Nephron (organoid): ENCODE results near the gene PLXND1.

Experiments used
- H3K27ac Mint-ChIP-seq, 3 experiments: 2 replicates each; pipeline ENCODE4 v1.8.0; 2020; ENCODE audit warnings: mixed read lengths in 3 of 3, mild to moderate bottlenecking in 2 of 3, moderate library complexity in 1 of 3
- H3K27me3 Mint-ChIP-seq: 2 replicates; pipeline ENCODE4 v1.8.0; 2021; ENCODE audit warnings: low read depth, mild to moderate bottlenecking, moderate library complexity, mixed read lengths
- H3K36me3 Mint-ChIP-seq: 2 replicates; pipeline ENCODE4 v1.8.0; 2020; ENCODE audit warnings: low read depth, mixed read lengths
- H3K4me1 Mint-ChIP-seq: 2 replicates; pipeline ENCODE4 v1.8.0; 2020; ENCODE audit warnings: mixed read lengths
- H3K4me3 Mint-ChIP-seq, 3 experiments: 2 replicates each; pipeline ENCODE4 v1.8.0; 2020; ENCODE audit warnings: mild to moderate bottlenecking in 3 of 3, mixed read lengths in 3 of 3, moderate library complexity in 2 of 3
- H3K9me3 Mint-ChIP-seq: 2 replicates; pipeline ENCODE4 v1.8.0; 2020; ENCODE audit warnings: mixed read lengths
- CTCF ChIP-seq, 3 experiments: fragments of 200-600 bp; sonication (generic); IDR thresholded peaks; one replicate each; pipeline ENCODE4 v1.5.0; 2021; ENCODE audit warnings: antibody characterized with exemption in 3 of 3; ENCODE audit not compliant: unreplicated experiment in 3 of 3

The PLXND1 gene

GRCh38 chr3:129512595-129512994 lies 93.9 kb downstream of the PLXND1 start:
- no peak for TF ChIP-seq CTCF (IDR thresholded peaks at IDR 0.05; ENCODE audit: unreplicated experiment in 3 of 3)
- Mint-ChIP-seq H3K9me3 (no peaks in the 10 kb centered on the region), H3K27ac (no peak overlapping the region), H3K4me1 (peaks cover 2% of the 10 kb centered on the region), H3K36me3 (peaks cover 49% of the 10 kb centered on the region), H3K4me3 (no peak overlapping the region), H3K27me3 (no peaks in the 10 kb centered on the region)

- peaks cover 30% of the 10 kb centered on the region for H3K4me1 Mint-ChIP-seq
- H3K27ac Mint-ChIP-seq = peak overlapping the region in 2 of 3 experiments; percentile 57 to 64
- no peak overlapping the region for H3K4me3 Mint-ChIP-seq
- TF ChIP-seq CTCF (IDR thresholded peaks at IDR 0.05; ENCODE audit: unreplicated experiment in 3 of 3) = no peak
- H3K9me3 Mint-ChIP-seq = no peaks in the 10 kb centered on the region
- H3K36me3 Mint-ChIP-seq = peaks cover 55% of the 10 kb centered on the region
- no peaks in the 10 kb centered on the region for H3K27me3 Mint-ChIP-seq
Measured at GRCh38 chr3:129507181-129507831, 99.2 kb downstream of the PLXND1 start.

GRCh38 chr3:129506231-129506742 lies 100.2 kb downstream of the PLXND1 start:
- H3K9me3 Mint-ChIP-seq = no peaks in the 10 kb centered on the region
- H3K27me3 Mint-ChIP-seq = no peaks in the 10 kb centered on the region
- no peak overlapping the region for H3K4me3 Mint-ChIP-seq
- H3K27ac Mint-ChIP-seq = no peak overlapping the region
- H3K36me3 Mint-ChIP-seq = peaks cover 52% of the 10 kb centered on the region
- TF ChIP-seq CTCF (IDR thresholded peaks at IDR 0.05; ENCODE audit: unreplicated experiment in 3 of 3) = no peak
- H3K4me1 Mint-ChIP-seq = peaks cover 38% of the 10 kb centered on the region

GRCh38 chr3:129505341-129505740 lies 101.1 kb downstream of the PLXND1 start:
- H3K4me3 Mint-ChIP-seq = no peak overlapping the region
- no peak for TF ChIP-seq CTCF (IDR thresholded peaks at IDR 0.05; ENCODE audit: unreplicated experiment in 3 of 3)
- H3K27me3 Mint-ChIP-seq = no peaks in the 10 kb centered on the region
- peaks cover 56% of the 10 kb centered on the region for H3K36me3 Mint-ChIP-seq
- H3K27ac Mint-ChIP-seq = no peak overlapping the region
- H3K9me3 Mint-ChIP-seq = no peaks in the 10 kb centered on the region
- H3K4me1 Mint-ChIP-seq = peaks cover 41% of the 10 kb centered on the region
